HG03175 (cell line): ENCODE measurements around the gene MTRF1.
"Not testable (repeated sequence)": the region's sequence is repeated elsewhere in the genome, so short reads cannot be mapped to it uniquely, and the experiment has no call there.

Experiments used
- ATAC-seq: cut with Tn5 transposase; IDR thresholded peaks from one replicate; pipeline ENCODE4 v1.9.1; 2021; ENCODE audit warnings: mild to moderate bottlenecking, moderate library complexity; ENCODE audit not compliant: unreplicated experiment

MTRF1 gene

GRCh38 chr13:41282129-41282571 is 18.8 kb upstream of the MTRF1 start:
- peak; percentile 62 for ATAC-seq

GRCh38 chr13:41279156-41279555 is 15.8 kb upstream of the MTRF1 start:
- not testable (repeated sequence) for ATAC-seq

- no peak for ATAC-seq
These were observed 13.4 kb upstream of the MTRF1 start for GRCh38 chr13:41276824-41277223.

- no peak for ATAC-seq
These were observed 11.5 kb upstream of the MTRF1 start for GRCh38 chr13:41274881-41275280.

GRCh38 chr13:41273831-41274441 is 10.6 kb upstream of the MTRF1 start:
- no peak for ATAC-seq

- ATAC-seq: no peak
These were observed 8.3 kb upstream of the MTRF1 start for GRCh38 chr13:41271456-41272285.

- ATAC-seq: no peak
These were observed 5.4 kb upstream of the MTRF1 start for GRCh38 chr13:41268764-41269163.

GRCh38 chr13:41267106-41267505 is 3.7 kb upstream of the MTRF1 start:
- ATAC-seq: no peak

- ATAC-seq: no peak
These were observed 3.4 kb downstream of the MTRF1 start for GRCh38 chr13:41259875-41260501.

GRCh38 chr13:41257535-41257934 is 5.8 kb downstream of the MTRF1 start:
- ATAC-seq: no peak

- no peak for ATAC-seq
These were observed 8.5 kb downstream of the MTRF1 start for GRCh38 chr13:41254902-41255301.

GRCh38 chr13:41250993-41251392 is 12.4 kb downstream of the MTRF1 start:
- ATAC-seq: no peak

GRCh38 chr13:41246969-41247680 is 16.3 kb downstream of the MTRF1 start:
- ATAC-seq: no peak

GRCh38 chr13:41244556-41244955 is 18.8 kb downstream of the MTRF1 start:
- ATAC-seq: no peak

GRCh38 chr13:41241626-41242025 is 21.8 kb downstream of the MTRF1 start:
- no peak for ATAC-seq

GRCh38 chr13:41236369-41236768 is 27.0 kb downstream of the MTRF1 start:
- ATAC-seq: no peak

- ATAC-seq: no peak
These were observed 30.5 kb downstream of the MTRF1 start for GRCh38 chr13:41232578-41233480.

- ATAC-seq: no peak
These were observed 31.6 kb downstream of the MTRF1 start for GRCh38 chr13:41231786-41232185.

- no peak for ATAC-seq
These were observed 32.2 kb downstream of the MTRF1 start for GRCh38 chr13:41231025-41231677.

- no peak for ATAC-seq
These were observed 34.0 kb downstream of the MTRF1 start for GRCh38 chr13:41229356-41229755.
